Progenitor cell of endocrine pancreas (in vitro differentiated cells): Measurements from ENCODE around the gene SLC15A5. TPM values are rescaled to one million over a fixed set of nuclear protein-coding genes. Genes with fewer than 3 reads are reported as not detected.

Source experiments
- DNase-seq: peaks from one replicate; pipeline ENCODE4 v3.0.0; 2021; ENCODE audit warnings: low spot score; ENCODE audit not compliant: unreplicated experiment
- H3K27ac Mint-ChIP-seq: 2 replicates; pipeline ENCODE4 v1.8.0; 2021; ENCODE audit warnings: mild to moderate bottlenecking, moderate library complexity, mixed read lengths
- H3K27me3 Mint-ChIP-seq: 2 replicates; pipeline ENCODE4 v1.8.0; 2021; ENCODE audit warnings: mixed read lengths
- H3K36me3 Mint-ChIP-seq: 2 replicates; pipeline ENCODE4 v1.8.0; 2022; ENCODE audit warnings: mixed read lengths; ENCODE audit not compliant: insufficient read depth
- H3K4me1 Mint-ChIP-seq: 2 replicates; pipeline ENCODE4 v1.8.0; 2021; ENCODE audit warnings: low read depth, mixed read lengths
- H3K4me3 Mint-ChIP-seq: 2 replicates; pipeline ENCODE4 v1.8.0; 2021; ENCODE audit warnings: low read depth, mild to moderate bottlenecking, moderate library complexity, mixed read lengths
- H3K9me3 Mint-ChIP-seq: 2 replicates; pipeline ENCODE4 v1.8.0; 2021; ENCODE audit warnings: low read depth, mixed read lengths
- long read RNA-seq: library from polyadenylated mRNA; unstranded; transcript quantifications from one replicate; pipeline ENCODE4 v2.0.0, GENCODE V29; 2020
- total RNA-seq: library from RNA; stranded (reverse); gene quantifications from 2 replicates; pipeline ENCODE4 v1.2.1, GENCODE V29; 2021
- TF ChIP-seq, protein P1 (sequence below): fragments of 200-600 bp; sonication (generic); IDR thresholded peaks from one replicate; pipeline ENCODE4 v1.5.0; 2021; ENCODE audit warnings: antibody characterized with exemption, mild to moderate bottlenecking; ENCODE audit not compliant: unreplicated experiment

SLC15A5 gene, protein sequence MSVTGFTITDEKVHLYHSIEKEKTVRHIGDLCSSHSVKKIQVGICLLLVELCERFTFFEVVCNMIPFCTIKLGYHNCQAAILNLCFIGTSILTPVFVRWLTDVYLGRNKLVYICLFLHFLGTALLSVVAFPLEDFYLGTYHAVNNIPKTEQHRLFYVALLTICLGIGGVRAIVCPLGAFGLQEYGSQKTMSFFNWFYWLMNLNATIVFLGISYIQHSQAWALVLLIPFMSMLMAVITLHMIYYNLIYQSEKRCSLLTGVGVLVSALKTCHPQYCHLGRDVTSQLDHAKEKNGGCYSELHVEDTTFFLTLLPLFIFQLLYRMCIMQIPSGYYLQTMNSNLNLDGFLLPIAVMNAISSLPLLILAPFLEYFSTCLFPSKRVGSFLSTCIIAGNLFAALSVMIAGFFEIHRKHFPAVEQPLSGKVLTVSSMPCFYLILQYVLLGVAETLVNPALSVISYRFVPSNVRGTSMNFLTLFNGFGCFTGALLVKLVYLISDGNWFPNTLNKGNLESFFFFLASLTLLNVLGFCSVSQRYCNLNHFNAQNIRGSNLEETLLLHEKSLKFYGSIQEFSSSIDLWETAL
- not detected in 2 replicates for total RNA-seq
- long read RNA-seq: 0 reads

DNA sequence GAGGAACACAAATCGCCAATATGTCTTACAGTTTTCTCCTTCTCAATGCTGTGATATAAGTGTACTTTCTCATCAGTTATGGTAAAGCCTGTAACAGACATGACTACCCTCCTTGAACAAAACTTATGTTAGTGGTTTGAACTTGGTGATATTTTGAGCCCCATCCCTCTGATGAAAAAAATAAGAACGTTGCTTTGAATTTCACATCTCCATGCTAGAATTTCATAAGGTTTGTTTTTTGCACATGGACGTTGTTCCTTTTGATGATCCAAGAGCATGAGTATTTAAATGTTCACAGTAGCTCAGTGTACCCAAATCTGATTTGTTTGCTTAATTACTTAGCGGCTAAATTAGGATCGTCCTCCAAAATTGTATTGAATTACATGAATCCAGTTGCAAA lies at the start of gene SLC15A5:
Gene SLC15A5 (minus strand): TSS at position 101 of the 400 bp plus-strand sequence. CDS start 0 bp downstream, at position 101.
- H3K9me3 Mint-ChIP-seq: peaks cover 3% of the 10 kb centered on the region
- DNase-seq: no peak
- no peak within 1 kb of the TSS for H3K4me3 Mint-ChIP-seq
- H3K27me3 Mint-ChIP-seq: no peaks in the 10 kb centered on the region
- H3K4me1 Mint-ChIP-seq: no peaks in the 10 kb centered on the region
- no peak within 1 kb of the TSS for H3K27ac Mint-ChIP-seq
- TF ChIP-seq, protein P1, sequence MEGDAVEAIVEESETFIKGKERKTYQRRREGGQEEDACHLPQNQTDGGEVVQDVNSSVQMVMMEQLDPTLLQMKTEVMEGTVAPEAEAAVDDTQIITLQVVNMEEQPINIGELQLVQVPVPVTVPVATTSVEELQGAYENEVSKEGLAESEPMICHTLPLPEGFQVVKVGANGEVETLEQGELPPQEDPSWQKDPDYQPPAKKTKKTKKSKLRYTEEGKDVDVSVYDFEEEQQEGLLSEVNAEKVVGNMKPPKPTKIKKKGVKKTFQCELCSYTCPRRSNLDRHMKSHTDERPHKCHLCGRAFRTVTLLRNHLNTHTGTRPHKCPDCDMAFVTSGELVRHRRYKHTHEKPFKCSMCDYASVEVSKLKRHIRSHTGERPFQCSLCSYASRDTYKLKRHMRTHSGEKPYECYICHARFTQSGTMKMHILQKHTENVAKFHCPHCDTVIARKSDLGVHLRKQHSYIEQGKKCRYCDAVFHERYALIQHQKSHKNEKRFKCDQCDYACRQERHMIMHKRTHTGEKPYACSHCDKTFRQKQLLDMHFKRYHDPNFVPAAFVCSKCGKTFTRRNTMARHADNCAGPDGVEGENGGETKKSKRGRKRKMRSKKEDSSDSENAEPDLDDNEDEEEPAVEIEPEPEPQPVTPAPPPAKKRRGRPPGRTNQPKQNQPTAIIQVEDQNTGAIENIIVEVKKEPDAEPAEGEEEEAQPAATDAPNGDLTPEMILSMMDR: no peak
- no peaks in the 10 kb centered on the region for H3K36me3 Mint-ChIP-seq

DNA sequence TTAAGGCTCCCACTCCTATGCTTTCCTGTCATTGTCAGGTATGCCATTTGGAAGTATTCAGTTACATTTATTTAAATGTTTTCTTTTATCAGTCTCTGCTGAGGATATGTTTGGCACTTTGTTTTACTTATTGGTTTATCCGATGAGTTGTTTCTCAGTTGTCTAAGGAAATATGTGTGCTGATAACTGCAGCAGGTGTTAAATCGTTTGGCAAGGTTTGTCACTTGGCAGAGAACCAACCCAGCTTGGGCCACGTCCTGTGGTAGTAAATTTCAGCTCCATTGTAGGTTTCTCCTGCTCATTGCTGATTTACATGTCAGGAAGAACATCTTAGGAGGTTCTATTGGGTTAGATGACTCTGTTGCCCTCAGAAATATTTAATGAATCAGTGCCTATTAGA lies 47.9 kb upstream of the SLC15A5 start:
- Mint-ChIP-seq H3K27ac (no peak overlapping the region), H3K36me3 (peaks cover 3% of the 10 kb centered on the region), H3K9me3 (peaks cover 11% of the 10 kb centered on the region), H3K4me3 (no peak overlapping the region), H3K4me1 (peaks cover 36% of the 10 kb centered on the region), H3K27me3 (no peaks in the 10 kb centered on the region)
- TF ChIP-seq, protein P1: no peak
- no peak for DNase-seq

DNA sequence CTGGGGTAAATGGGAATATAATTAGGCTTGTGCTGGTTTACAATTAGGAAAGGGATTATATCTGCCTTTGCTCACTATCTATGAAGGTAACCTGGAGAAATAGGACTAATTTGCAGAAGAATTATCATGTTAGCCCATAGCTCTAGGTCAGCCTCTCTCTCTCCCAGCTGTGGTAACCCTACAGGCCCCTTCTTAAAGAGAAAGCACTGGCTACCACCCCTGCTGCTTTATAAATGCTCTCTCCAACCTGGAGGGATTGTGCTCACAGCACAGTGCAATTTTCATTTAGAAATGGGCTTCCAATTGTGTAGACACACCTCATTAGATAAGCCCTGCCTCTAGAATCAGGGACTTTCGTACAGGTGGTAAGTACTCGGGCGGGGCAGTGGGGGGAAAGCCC lies 47.3 kb upstream of the SLC15A5 start:
- Mint-ChIP-seq H3K27ac (no peak overlapping the region), H3K9me3 (peaks cover 11% of the 10 kb centered on the region), H3K4me1 (peaks cover 35% of the 10 kb centered on the region), H3K36me3 (peaks cover 3% of the 10 kb centered on the region), H3K4me3 (no peak overlapping the region), H3K27me3 (no peaks in the 10 kb centered on the region)
- TF ChIP-seq, protein P1: no peak
- DNase-seq: no peak

DNA sequence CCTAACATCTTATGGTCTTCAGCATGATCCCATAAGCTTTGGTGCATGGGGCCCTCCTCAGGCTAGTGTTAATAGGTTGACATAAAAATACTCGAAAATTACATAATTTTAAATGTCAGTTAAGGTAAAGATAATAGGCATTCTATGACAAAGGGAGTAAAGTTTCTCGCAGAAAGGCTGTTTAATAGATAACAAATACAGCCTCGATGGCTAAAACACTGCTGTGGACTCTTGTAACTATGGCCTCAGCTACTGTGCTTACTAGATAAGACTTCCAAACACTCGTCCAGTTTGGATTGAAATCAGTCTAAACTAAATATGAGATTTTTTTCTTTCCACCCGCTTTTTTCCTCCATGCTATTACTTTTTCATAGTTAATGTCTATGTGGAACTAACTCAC lies 46.8 kb upstream of the SLC15A5 start:
- H3K9me3 Mint-ChIP-seq: peaks cover 11% of the 10 kb centered on the region
- H3K4me1 Mint-ChIP-seq: peaks cover 31% of the 10 kb centered on the region
- H3K4me3 Mint-ChIP-seq: no peak overlapping the region
- H3K27me3 Mint-ChIP-seq: no peaks in the 10 kb centered on the region
- no peak for DNase-seq
- no peak overlapping the region for H3K27ac Mint-ChIP-seq
- TF ChIP-seq, protein P1: no peak
- H3K36me3 Mint-ChIP-seq: peaks cover 3% of the 10 kb centered on the region

DNA sequence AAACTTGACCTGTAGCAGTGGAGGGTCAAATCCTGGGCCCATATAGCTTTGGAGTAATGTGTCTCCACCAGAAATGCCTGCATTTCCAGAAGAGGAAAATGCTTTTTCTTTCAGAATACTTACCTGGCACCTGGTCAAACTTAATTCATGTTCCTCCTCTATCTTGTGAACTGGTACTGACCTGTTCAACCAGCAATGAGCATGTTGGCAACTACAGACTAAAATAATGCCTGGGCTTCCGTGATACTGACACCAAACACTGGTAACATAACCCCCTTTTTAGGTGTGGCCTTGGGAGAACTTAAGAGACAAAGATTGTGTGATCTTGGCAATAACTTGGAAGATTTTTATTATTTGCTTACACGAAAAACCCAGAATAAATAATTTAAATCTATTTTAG lies 46.2 kb upstream of the SLC15A5 start:
- no peaks in the 10 kb centered on the region for H3K27me3 Mint-ChIP-seq
- DNase-seq: no peak
- no peak overlapping the region for H3K4me3 Mint-ChIP-seq
- TF ChIP-seq, protein P1: no peak
- peaks cover 3% of the 10 kb centered on the region for H3K36me3 Mint-ChIP-seq
- peaks cover 25% of the 10 kb centered on the region for H3K4me1 Mint-ChIP-seq
- H3K9me3 Mint-ChIP-seq: peaks cover 11% of the 10 kb centered on the region
- H3K27ac Mint-ChIP-seq: no peak overlapping the region
